ENCODE results near the gene SLC9A9. TPM values are rescaled to one million over a fixed set of nuclear protein-coding genes. Genes with fewer than 3 reads are reported as not detected.

The SLC9A9 gene
- polyA plus RNA-seq, 1 donor from 2014 or later = 0.54 TPM

GRCh38 chr3:143605233-143605950 is 242.9 kb downstream of the SLC9A9 start:
- Histone ChIP-seq H3K36me3 (ENCODE audit: insufficient read depth, low read length) (no peaks in the 10 kb centered on the region), H3K27me3 (ENCODE audit: insufficient read depth, low read depth, low read length) (no peaks in the 10 kb centered on the region), H3K9me3 (ENCODE audit: low read length) (no peaks in the 10 kb centered on the region), H3F3A (ENCODE audit: insufficient read depth, low read length, poor library complexity, severe bottlenecking) (no peaks in the 10 kb centered on the region), H4K20me1 (ENCODE audit: insufficient read depth) (no peaks in the 10 kb centered on the region), H3K4me2 (ENCODE audit: low read length) (no peak overlapping the region), H3K27ac (ENCODE audit: low read length) (no peak overlapping the region), H3K9me2 (ENCODE audit: insufficient read depth, low read length) (no peaks in the 10 kb centered on the region), H2AFZ (ENCODE audit: low read depth, low read length) (no peak overlapping the region), H3K79me2 (replicated peaks; ENCODE audit: insufficient read depth, low read length) (no peaks in the 10 kb centered on the region), H3K9ac (ENCODE audit: low read length) (no peak overlapping the region), H3K4me3 (ENCODE audit: low read length) (no peak overlapping the region)
- TF ChIP-seq CTCF (IDR thresholded peaks at IDR 0.05; ENCODE audit: poor library complexity, severe bottlenecking) = no peak
- no peak for TF ChIP-seq REST (IDR thresholded peaks at IDR 0.05; ENCODE audit: borderline replicate concordance)
- no peak for TF ChIP-seq EZH2 (IDR thresholded peaks at IDR 0.05; ENCODE audit: borderline replicate concordance, insufficient read depth, low read length, poor library complexity, severe bottlenecking)
- TF ChIP-seq TAF1 (IDR thresholded peaks at IDR 0.05; ENCODE audit: low read depth) = no peak
- no peak for TF ChIP-seq SMC3 (conservative IDR thresholded peaks at IDR 0.05; ENCODE audit: poor library complexity)
- TF ChIP-seq POLR2AphosphoS5 (IDR thresholded peaks at IDR 0.05) = no peak
- no peak for TF ChIP-seq EP300 (conservative IDR thresholded peaks at IDR 0.05; ENCODE audit: poor library complexity, severe bottlenecking)
- TF ChIP-seq MXI1 (conservative IDR thresholded peaks at IDR 0.05; ENCODE audit: poor library complexity, severe bottlenecking) = no peak
- no peak for TF ChIP-seq RAD21 (conservative IDR thresholded peaks at IDR 0.05)

GRCh38 chr3:143604402-143605185 is 243.7 kb downstream of the SLC9A9 start:
- H3K9ac ChIP-seq (ENCODE audit: low read length) = no peak overlapping the region
- H3K9me2 ChIP-seq (ENCODE audit: insufficient read depth, low read length) = no peaks in the 10 kb centered on the region
- no peak overlapping the region for H2AFZ ChIP-seq (ENCODE audit: low read depth, low read length)
- H3K9me3 ChIP-seq (ENCODE audit: low read length) = no peaks in the 10 kb centered on the region
- no peaks in the 10 kb centered on the region for H4K20me1 ChIP-seq (ENCODE audit: insufficient read depth)
- H3K27ac ChIP-seq (ENCODE audit: low read length) = no peak overlapping the region
- no peaks in the 10 kb centered on the region for H3F3A ChIP-seq (ENCODE audit: insufficient read depth, low read length, poor library complexity, severe bottlenecking)
- no peak overlapping the region for H3K4me2 ChIP-seq (ENCODE audit: low read length)
- TF ChIP-seq MXI1 (conservative IDR thresholded peaks at IDR 0.05; ENCODE audit: poor library complexity, severe bottlenecking) = no peak
- TF ChIP-seq REST (IDR thresholded peaks at IDR 0.05; ENCODE audit: borderline replicate concordance) = no peak
- TF ChIP-seq EP300 (conservative IDR thresholded peaks at IDR 0.05; ENCODE audit: poor library complexity, severe bottlenecking) = no peak
- TF ChIP-seq EZH2 (IDR thresholded peaks at IDR 0.05; ENCODE audit: borderline replicate concordance, insufficient read depth, low read length, poor library complexity, severe bottlenecking) = no peak
- TF ChIP-seq POLR2AphosphoS5 (IDR thresholded peaks at IDR 0.05) = no peak
- TF ChIP-seq RAD21 (conservative IDR thresholded peaks at IDR 0.05) = no peak
- no peak for TF ChIP-seq TAF1 (IDR thresholded peaks at IDR 0.05; ENCODE audit: low read depth)
- TF ChIP-seq CTCF (IDR thresholded peaks at IDR 0.05; ENCODE audit: poor library complexity, severe bottlenecking) = no peak
- TF ChIP-seq SMC3 (conservative IDR thresholded peaks at IDR 0.05; ENCODE audit: poor library complexity) = no peak
- no peaks in the 10 kb centered on the region for H3K27me3 ChIP-seq (ENCODE audit: insufficient read depth, low read depth, low read length)
- no peaks in the 10 kb centered on the region for H3K36me3 ChIP-seq (ENCODE audit: insufficient read depth, low read length)
- no peak overlapping the region for H3K4me3 ChIP-seq (ENCODE audit: low read length)
- H3K79me2 ChIP-seq (replicated peaks; ENCODE audit: insufficient read depth, low read length) = no peaks in the 10 kb centered on the region
